Caco-2 (cell line): ENCODE measurements around the gene RPS6KA5. TPM values are rescaled to one million over a fixed set of nuclear protein-coding genes. Genes with fewer than 3 reads are reported as not detected.

Experiments used
- BruUV-seq: library from RNA; stranded (reverse); fragments of 400-500 nt; replicated peaks from 2 replicates; lab custom pipeline; 2021; lab: Mats Ljungman, UMichigan
- CTCF ChIA-PET: fragments of 300-600 bp; sonication (Branson Sonifier 250); formaldehyde crosslinking; loops from one replicate; lab custom pipeline; 2022; ENCODE audit warnings: antibody characterized with exemption; lab: Charles Lee
- POLR2A ChIA-PET: fragments of 300-600 bp; sonication (Branson Sonifier 250); formaldehyde crosslinking; loops from one replicate; lab custom pipeline; 2022; ENCODE audit warnings: antibody characterized with exemption; lab: Charles Lee
- DNase-seq, 2 experiments: peaks; one replicate each; pipeline versions ENCODE4 v3.0.0 to v3.0.0-alpha.2; 2020 to 2022
- H3K27me3 ChIP-seq: replicated peaks from 2 replicates; pipeline ENCODE4 v1.6.0; 2011; ENCODE audit warnings: low read length; ENCODE audit not compliant: control insufficient read depth, insufficient read depth
- H3K36me3 ChIP-seq: 2 replicates; pipeline ENCODE4 v1.5.1; 2011; ENCODE audit warnings: low read length; ENCODE audit not compliant: control insufficient read depth, insufficient read depth
- H3K4me1 ChIP-seq: fragments of 250-450 bp; sonication (Bioruptor Pico); 2 replicates; pipeline ENCODE4 v1.5.1; 2020; ENCODE audit warnings: mild to moderate bottlenecking
- H3K4me3 ChIP-seq: 2 replicates; pipeline ENCODE4 v1.5.1; 2011; ENCODE audit warnings: low read depth, mild to moderate bottlenecking, control low read depth, low read length
- H3K9me3 ChIP-seq: fragments of 250-450 bp; sonication (Bioruptor Pico); 2 replicates; pipeline ENCODE4 v1.5.1; 2020; ENCODE audit warnings: mild to moderate bottlenecking, moderate library complexity
- H3K27ac Mint-ChIP-seq: one replicate; pipeline ENCODE4 v1.8.0; 2022; ENCODE audit warnings: mixed read lengths; ENCODE audit not compliant: unreplicated experiment
- H3K27me3 Mint-ChIP-seq: one replicate; pipeline ENCODE4 v1.8.0; 2022; ENCODE audit warnings: mixed read lengths; ENCODE audit not compliant: insufficient read depth, unreplicated experiment
- H3K36me3 Mint-ChIP-seq: one replicate; pipeline ENCODE4 v1.8.0; 2022; ENCODE audit warnings: mild to moderate bottlenecking, mixed read lengths; ENCODE audit not compliant: insufficient read depth, unreplicated experiment
- H3K4me1 Mint-ChIP-seq: one replicate; pipeline ENCODE4 v1.8.0; 2022; ENCODE audit warnings: low read depth, mixed read lengths; ENCODE audit not compliant: unreplicated experiment
- H3K4me3 Mint-ChIP-seq: one replicate; pipeline ENCODE4 v1.8.0; 2022; ENCODE audit warnings: mild to moderate bottlenecking, moderate library complexity, mixed read lengths; ENCODE audit not compliant: unreplicated experiment
- H3K9me3 Mint-ChIP-seq: one replicate; pipeline ENCODE4 v1.8.0; 2022; ENCODE audit warnings: mixed read lengths; ENCODE audit not compliant: unreplicated experiment
- CTCF ChIP-seq, 2 experiments: fragments of 200-600 bp in 1 of 2; IDR thresholded peaks; 1 replicate in 1 of 2; 2 replicates in 1 of 2; pipeline versions ENCODE4 v1.5.1 to v1.8.0; 2011 to 2022; ENCODE audit warnings: antibody characterized with exemption in 1 of 2, control low read depth in 1 of 2, inconsistent platforms in 1 of 2, low read depth in 1 of 2, low read length in 1 of 2, mild to moderate bottlenecking in 1 of 2, moderate library complexity in 1 of 2; ENCODE audit not compliant: insufficient read depth in 1 of 2, severe bottlenecking in 1 of 2, unreplicated experiment in 1 of 2
- intact Hi-C: fragments of 100-400 bp; cut with micrococcal nuclease; formaldehyde crosslinking; loops from one replicate; pipeline ENCODE4 v1.10.0; 2022; ENCODE audit not compliant: unreplicated experiment
- total RNA-seq: library from RNA; stranded (reverse); gene quantifications from 2 replicates; pipeline ENCODE4 v1.2.3, GENCODE V29; 2022

RPS6KA5 gene
- total RNA-seq, 1 experiment from 2014 or later = 5.7 TPM

- DNase-seq = no peak
- TF ChIP-seq CTCF (IDR thresholded peaks at IDR 0.05; ENCODE audit: insufficient read depth in 1 of 2, low read depth in 1 of 2, low read length in 1 of 2, severe bottlenecking in 1 of 2, unreplicated experiment in 1 of 2) = no peak
- Mint-ChIP-seq H3K27me3 (no peaks in the 10 kb centered on the region), H3K4me3 (no peak overlapping the region), H3K9me3 (no peaks in the 10 kb centered on the region), H3K4me1 (no peaks in the 10 kb centered on the region), H3K27ac (no peak overlapping the region), H3K36me3 (no peaks in the 10 kb centered on the region)
- intact Hi-C loops = no loop called here
- ChIA-PET POLR2A (no interaction called here), CTCF (no interaction called here)
- no peaks in the 10 kb centered on the region for H3K27me3 ChIP-seq
- H3K4me3 ChIP-seq = no peak overlapping the region
- no peaks in the 10 kb centered on the region for H3K9me3 ChIP-seq
- H3K4me1 ChIP-seq = no peaks in the 10 kb centered on the region
- BruUV-seq = no TSS peak
- H3K36me3 ChIP-seq = no peaks in the 10 kb centered on the region
Measured at GRCh38 chr14:90867501-90867900, 192.9 kb downstream of the RPS6KA5 start.

- Mint-ChIP-seq H3K4me1 (no peaks in the 10 kb centered on the region), H3K36me3 (no peaks in the 10 kb centered on the region), H3K4me3 (no peak overlapping the region), H3K27ac (no peak overlapping the region), H3K9me3 (no peaks in the 10 kb centered on the region), H3K27me3 (no peaks in the 10 kb centered on the region)
- Histone ChIP-seq H3K27me3 (no peaks in the 10 kb centered on the region), H3K4me3 (no peak overlapping the region), H3K36me3 (no peaks in the 10 kb centered on the region), H3K9me3 (no peaks in the 10 kb centered on the region), H3K4me1 (no peaks in the 10 kb centered on the region)
- no TSS peak for BruUV-seq
- ChIA-PET CTCF (interaction anchor here (1.4 kb wide), 1 partner anchor 36 kb away, joined by 4 read pairs; no protein-coding TSS in a partner anchor), POLR2A (no interaction called here)
- no peak for TF ChIP-seq CTCF (IDR thresholded peaks at IDR 0.05; ENCODE audit: insufficient read depth in 1 of 2, low read depth in 1 of 2, low read length in 1 of 2, severe bottlenecking in 1 of 2, unreplicated experiment in 1 of 2)
- no peak for DNase-seq
- intact Hi-C loops = no loop called here
Measured at GRCh38 chr14:90866833-90867232, 193.6 kb downstream of the RPS6KA5 start.

- Histone ChIP-seq H3K27me3 (no peaks in the 10 kb centered on the region), H3K9me3 (no peaks in the 10 kb centered on the region), H3K4me1 (no peaks in the 10 kb centered on the region), H3K4me3 (no peak overlapping the region), H3K36me3 (no peaks in the 10 kb centered on the region)
- intact Hi-C loops = no loop called here
- TF ChIP-seq CTCF (IDR thresholded peaks at IDR 0.05; ENCODE audit: insufficient read depth in 1 of 2, low read depth in 1 of 2, low read length in 1 of 2, severe bottlenecking in 1 of 2, unreplicated experiment in 1 of 2) = no peak
- Mint-ChIP-seq H3K27ac (no peak overlapping the region), H3K4me3 (no peak overlapping the region), H3K9me3 (no peaks in the 10 kb centered on the region), H3K36me3 (no peaks in the 10 kb centered on the region), H3K27me3 (no peaks in the 10 kb centered on the region), H3K4me1 (no peaks in the 10 kb centered on the region)
- ChIA-PET CTCF (no interaction called here), POLR2A (no interaction called here)
- no TSS peak for BruUV-seq
- no peak for DNase-seq
Measured at GRCh38 chr14:90864741-90865140, 195.7 kb downstream of the RPS6KA5 start.
